Astrocyte (in vitro differentiated cells and primary cell): ENCODE measurements around the gene TGFB1I1. TPM values are rescaled to one million over a fixed set of nuclear protein-coding genes. Genes with fewer than 3 reads are reported as not detected.

Experiments
- DNase-seq: peaks from one replicate; pipeline ENCODE4 v3.0.0-alpha.2; 2010; ENCODE audit warnings: low read depth
- FAIRE-seq: peaks from 2 replicates; lab custom pipeline; 2011; peaks lifted over from hg19 to GRCh38; lab: Jason Lieb, UNC
- H2AFZ ChIP-seq: 2 replicates; pipeline ENCODE4 v1.6.0; 2012; ENCODE audit warnings: low read depth, low read length, inconsistent platforms
- H3K27ac ChIP-seq: 2 replicates; pipeline ENCODE4 v1.5.1; 2011; ENCODE audit warnings: low read depth, low read length, inconsistent platforms
- H3K27me3 ChIP-seq: 2 replicates; pipeline ENCODE4 v1.6.0; 2011; ENCODE audit warnings: low read length, inconsistent platforms; ENCODE audit not compliant: insufficient read depth
- H3K36me3 ChIP-seq: 2 replicates; pipeline ENCODE4 v1.5.1; 2011; ENCODE audit warnings: low read length, inconsistent platforms; ENCODE audit not compliant: insufficient read depth
- H3K4me1 ChIP-seq: 2 replicates; pipeline ENCODE4 v1.5.1; 2011; ENCODE audit warnings: low read length, inconsistent platforms; ENCODE audit not compliant: insufficient read depth
- H3K4me2 ChIP-seq: 2 replicates; pipeline ENCODE4 v1.6.0; 2012; ENCODE audit warnings: low read length, inconsistent platforms
- H3K4me3 ChIP-seq: 2 replicates; pipeline ENCODE4 v1.5.1; 2011; ENCODE audit warnings: low read depth, mild to moderate bottlenecking, low read length, inconsistent platforms; ENCODE audit not compliant: insufficient read depth
- H3K79me2 ChIP-seq: 2 replicates; pipeline ENCODE4 v1.6.0; 2012; ENCODE audit warnings: mild to moderate bottlenecking, low read length, inconsistent platforms; ENCODE audit not compliant: insufficient read depth
- H3K9ac ChIP-seq: 2 replicates; pipeline ENCODE4 v1.6.0; 2012; ENCODE audit warnings: mild to moderate bottlenecking, low read length, inconsistent platforms
- H3K9me3 ChIP-seq: 2 replicates; pipeline ENCODE4 v1.5.1; 2012; ENCODE audit warnings: low read depth, mild to moderate bottlenecking, low read length, inconsistent platforms; ENCODE audit not compliant: insufficient read depth
- H4K20me1 ChIP-seq: 2 replicates; pipeline ENCODE4 v1.6.0; 2012; ENCODE audit warnings: low read length, inconsistent platforms; ENCODE audit not compliant: insufficient read depth
- H3K27ac Mint-ChIP-seq: one replicate; pipeline ENCODE4 v1.8.0; 2021; ENCODE audit warnings: mild to moderate bottlenecking, mixed read lengths; ENCODE audit not compliant: unreplicated experiment
- H3K27me3 Mint-ChIP-seq: one replicate; pipeline ENCODE4 v1.8.0; 2021; ENCODE audit warnings: low read depth, mixed read lengths; ENCODE audit not compliant: unreplicated experiment
- H3K36me3 Mint-ChIP-seq: one replicate; pipeline ENCODE4 v1.8.0; 2021; ENCODE audit warnings: low read depth, mixed read lengths; ENCODE audit not compliant: unreplicated experiment
- H3K4me1 Mint-ChIP-seq: one replicate; pipeline ENCODE4 v1.8.0; 2021; ENCODE audit warnings: low read depth, mixed read lengths; ENCODE audit not compliant: unreplicated experiment
- H3K4me3 Mint-ChIP-seq: one replicate; pipeline ENCODE4 v1.8.0; 2021; ENCODE audit warnings: mild to moderate bottlenecking, moderate library complexity, mixed read lengths; ENCODE audit not compliant: unreplicated experiment
- H3K9me3 Mint-ChIP-seq: one replicate; pipeline ENCODE4 v1.8.0; 2021; ENCODE audit warnings: mild to moderate bottlenecking, mixed read lengths; ENCODE audit not compliant: unreplicated experiment
- CTCF ChIP-seq: IDR thresholded peaks from 2 replicates; pipeline ENCODE4 v1.5.1; 2011; ENCODE audit warnings: low read depth, mild to moderate bottlenecking, inconsistent platforms, low read length, moderate library complexity; ENCODE audit not compliant: insufficient read depth
- EZH2 ChIP-seq: IDR thresholded peaks from 2 replicates; pipeline ENCODE4 v1.6.1; 2012; ENCODE audit warnings: mild to moderate bottlenecking, low read length, inconsistent platforms; ENCODE audit not compliant: insufficient read depth
- total RNA-seq: library from RNA; stranded (reverse); gene quantifications from 2 replicates; pipeline ENCODE4 v1.2.1, GENCODE V29; 2021

TGFB1I1 gene
- total RNA-seq, 1 donor from 2014 or later = 124 TPM

GRCh38 chr16:31484491-31485171 is 12.7 kb downstream of the TGFB1I1 start:
- no peak for TF ChIP-seq CTCF
- no peak for TF ChIP-seq EZH2
- H3K9me3 ChIP-seq = no peaks in the 10 kb centered on the region
- Mint-ChIP-seq H3K4me1 (peaks cover 3% of the 10 kb centered on the region), H3K36me3 (peaks cover 4% of the 10 kb centered on the region), H3K4me3 (no peak overlapping the region), H3K27me3 (peaks cover 32% of the 10 kb centered on the region), H3K27ac (peak overlapping the region; percentile 66), H3K9me3 (peaks cover 2% of the 10 kb centered on the region)
- no peak overlapping the region for H3K9ac ChIP-seq
- no peak for FAIRE-seq
- DNase-seq = peak; percentile 18
- no peaks in the 10 kb centered on the region for H3K79me2 ChIP-seq
- H3K27ac ChIP-seq = no peak overlapping the region
- no peak overlapping the region for H2AFZ ChIP-seq
- no peaks in the 10 kb centered on the region for H3K36me3 ChIP-seq
- no peak overlapping the region for H3K4me3 ChIP-seq
- no peak overlapping the region for H3K4me2 ChIP-seq
- peaks cover 23% of the 10 kb centered on the region for H3K4me1 ChIP-seq
- peaks cover 14% of the 10 kb centered on the region for H4K20me1 ChIP-seq
- H3K27me3 ChIP-seq = peaks cover 18% of the 10 kb centered on the region

- H3K27me3 ChIP-seq = peaks cover 18% of the 10 kb centered on the region
- DNase-seq (no peak), FAIRE-seq (no peak)
- no peak overlapping the region for H3K4me2 ChIP-seq
- no peak overlapping the region for H3K9ac ChIP-seq
- peaks cover 3% of the 10 kb centered on the region for H3K4me1 Mint-ChIP-seq
- peaks cover 7% of the 10 kb centered on the region for H4K20me1 ChIP-seq
- peaks cover 8% of the 10 kb centered on the region for H3K36me3 Mint-ChIP-seq
- H3K27ac Mint-ChIP-seq = no peak overlapping the region
- H3K4me1 ChIP-seq = peaks cover 21% of the 10 kb centered on the region
- H3K9me3 Mint-ChIP-seq = peaks cover 2% of the 10 kb centered on the region
- peaks cover 33% of the 10 kb centered on the region for H3K27me3 Mint-ChIP-seq
- H3K4me3 Mint-ChIP-seq = no peak overlapping the region
- H3K27ac ChIP-seq = no peak overlapping the region
- no peak for TF ChIP-seq CTCF
- no peak for TF ChIP-seq EZH2
- H3K36me3 ChIP-seq = no peaks in the 10 kb centered on the region
- H3K4me3 ChIP-seq = no peak overlapping the region
- no peak overlapping the region for H2AFZ ChIP-seq
- H3K79me2 ChIP-seq = no peaks in the 10 kb centered on the region
- no peaks in the 10 kb centered on the region for H3K9me3 ChIP-seq
Measured at GRCh38 chr16:31485571-31485970, 13.6 kb downstream of the TGFB1I1 start.

- H3K4me3 Mint-ChIP-seq = no peak overlapping the region
Measured at GRCh38 chr16:31486045-31486444, 14.1 kb downstream of the TGFB1I1 start.

More at GRCh38 chr16:31486045-31486444, 14.1 kb downstream of the TGFB1I1 start:
- DNase-seq (no peak), FAIRE-seq (no peak)
- H3K36me3 ChIP-seq = no peaks in the 10 kb centered on the region
- H3K27me3 ChIP-seq = peaks cover 18% of the 10 kb centered on the region
- peaks cover 10% of the 10 kb centered on the region for H3K36me3 Mint-ChIP-seq
- H4K20me1 ChIP-seq = peaks cover 2% of the 10 kb centered on the region
- H3K4me2 ChIP-seq = no peak overlapping the region
- H3K4me3 ChIP-seq = no peak overlapping the region
- peaks cover 2% of the 10 kb centered on the region for H3K9me3 Mint-ChIP-seq
- H3K4me1 Mint-ChIP-seq = no peaks in the 10 kb centered on the region
- no peak overlapping the region for H3K9ac ChIP-seq
- H3K9me3 ChIP-seq = no peaks in the 10 kb centered on the region
- H3K27me3 Mint-ChIP-seq = peaks cover 37% of the 10 kb centered on the region
- TF ChIP-seq EZH2 (no peak), CTCF (no peak)
- H3K27ac ChIP-seq = no peak overlapping the region
- peaks cover 21% of the 10 kb centered on the region for H3K4me1 ChIP-seq
- H3K27ac Mint-ChIP-seq = no peak overlapping the region
- H3K79me2 ChIP-seq = no peaks in the 10 kb centered on the region
- no peak overlapping the region for H2AFZ ChIP-seq
